LHCN-M2 (cell line): Measurements from ENCODE around the gene ZNF830. TPM values are rescaled to one million over a fixed set of nuclear protein-coding genes. Genes with fewer than 3 reads are reported as not detected.
A peak's percentile ranks its signal among the peaks of the same experiment; 100 is the strongest.
"Not testable (repeated sequence)": the region's sequence is repeated elsewhere in the genome, so short reads cannot be mapped to it uniquely, and the experiment has no call there.

Source experiments
- DNase-seq: peaks from one replicate; pipeline ENCODE4 v3.0.0-alpha.2; 2012; ENCODE audit warnings: low read depth
- polyA plus RNA-seq: library from polyadenylated mRNA; unstranded; fragments of >200 nt; gene quantifications from one replicate; pipeline ENCODE4 v1.2.1, GENCODE V29; 2012; ENCODE audit warnings: missing spikeins
- total RNA-seq: library from RNA; depleted of rRNA; stranded (reverse); fragments of >200 nt; gene quantifications from 2 replicates; pipeline ENCODE4 v1.2.3, GENCODE V29; 2014; rRNA removed

Gene ZNF830
- 10.2 and 13.4 TPM in 2 replicates for total RNA-seq
- polyA plus RNA-seq = 6.1 TPM

GRCh38 chr17:34961093-34961911 lies at the start of gene ZNF830, which contains the start of gene CCT6B:
Gene ZNF830, plus strand, starts transcription at chr17:34961540. Its CDS starts 27 bp downstream, at chr17:34961567.
Gene CCT6B, minus strand, starts transcription at chr17:34961460. Its CDS starts 67 bp downstream, at chr17:34961393.
- peak; percentile 91 for DNase-seq

GRCh38 chr17:34913001-34913400 lies 48.3 kb upstream of the ZNF830 start:
- no peak for DNase-seq

- DNase-seq = no peak
These were observed 45.2 kb upstream of the ZNF830 start for GRCh38 chr17:34916120-34916519.

GRCh38 chr17:34917381-34917780 lies 44.0 kb upstream of the ZNF830 start:
- no peak for DNase-seq

GRCh38 chr17:34920676-34921075 lies 40.7 kb upstream of the ZNF830 start:
- DNase-seq = no peak

- DNase-seq = no peak
These were observed 34.7 kb upstream of the ZNF830 start for GRCh38 chr17:34926661-34927060.

GRCh38 chr17:34930283-34930682 lies 31.1 kb upstream of the ZNF830 start:
- DNase-seq = no peak

GRCh38 chr17:34950780-34951179 lies 10.6 kb upstream of the ZNF830 start:
- not testable (repeated sequence) for DNase-seq

- no peak for DNase-seq
These were observed 2.9 kb upstream of the ZNF830 start for GRCh38 chr17:34958438-34958837.

- DNase-seq = peak; percentile 4
These were observed 12.8 kb downstream of the ZNF830 start for GRCh38 chr17:34974179-34974578.

- DNase-seq = no peak
These were observed 13.8 kb downstream of the ZNF830 start for GRCh38 chr17:34974794-34975785.

- no peak for DNase-seq
These were observed 17.8 kb downstream of the ZNF830 start for GRCh38 chr17:34979153-34979552.

- peak; percentile 6 for DNase-seq
These were observed 18.5 kb downstream of the ZNF830 start for GRCh38 chr17:34979650-34980352.

GRCh38 chr17:34980353-34980680 lies 19.0 kb downstream of the ZNF830 start, which contains the start of gene LIG3:
Gene LIG3, plus strand, starts transcription at chr17:34980512. Its CDS starts 2,494 bp downstream, at chr17:34983006.
- DNase-seq = peak; percentile 91

GRCh38 chr17:34980681-34981537 lies 19.6 kb downstream of the ZNF830 start:
- DNase-seq = peak; percentile 85

GRCh38 chr17:34981538-34982241 lies 20.4 kb downstream of the ZNF830 start:
- DNase-seq = peak; percentile 7

GRCh38 chr17:34987232-34987631 lies 25.9 kb downstream of the ZNF830 start:
- no peak for DNase-seq

GRCh38 chr17:34988644-34989043 lies 27.3 kb downstream of the ZNF830 start:
- DNase-seq = no peak

- no peak for DNase-seq
These were observed 28.1 kb downstream of the ZNF830 start for GRCh38 chr17:34989473-34989872.

GRCh38 chr17:34990921-34991365 lies 29.6 kb downstream of the ZNF830 start:
- DNase-seq = no peak
